GF-D8 (cell line): Measurements from ENCODE around the gene FSIP2.

Experiments used
- DNase-seq: peaks from one replicate; lab custom pipeline; 2025; lab: John Stamatoyannopoulos, UW

The FSIP2 gene

DNA sequence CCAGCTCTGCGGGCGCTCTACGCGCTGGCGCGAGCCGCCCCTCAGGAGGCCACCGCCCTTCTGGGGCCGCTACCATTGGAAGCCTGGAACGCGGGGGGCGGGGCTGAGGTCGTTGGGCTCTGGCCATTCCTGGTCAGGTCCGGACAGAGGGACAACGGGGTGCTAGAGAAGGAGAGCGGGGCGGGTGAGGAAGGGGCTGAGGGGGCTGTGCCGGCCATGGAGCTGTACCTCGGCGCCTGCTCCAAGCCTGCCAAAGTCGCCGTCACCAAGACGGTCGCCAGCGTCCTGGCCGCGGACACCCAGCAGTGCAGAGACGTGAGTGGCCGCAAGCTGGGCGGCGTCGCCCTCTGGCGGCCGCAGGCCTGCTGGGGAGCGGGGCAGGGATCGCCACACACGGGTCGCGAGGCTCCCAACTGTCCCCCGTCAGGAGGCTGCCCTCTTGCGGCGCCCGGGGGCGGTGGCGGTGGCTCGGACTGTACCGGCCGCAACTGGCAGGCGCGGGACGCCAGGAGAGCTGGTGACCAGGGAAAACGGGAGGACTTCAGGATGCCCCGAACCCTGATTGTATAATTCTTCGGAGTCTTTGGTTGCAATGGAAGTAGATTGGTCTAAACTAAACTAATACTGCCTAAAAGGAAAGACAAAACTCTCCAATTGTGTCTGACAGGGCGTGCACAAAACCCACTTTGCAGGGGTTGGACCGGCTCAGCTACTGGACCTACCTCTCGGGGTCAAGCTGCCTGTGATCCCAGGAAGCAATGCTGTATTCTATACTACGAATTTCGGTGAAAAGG lies at the start of gene FSIP2:
FSIP2 (plus strand) TSS at position 126 of the 794 bp plus-strand sequence; CDS start at position 217, 91 bp downstream.
- no peak for DNase-seq

DNA sequence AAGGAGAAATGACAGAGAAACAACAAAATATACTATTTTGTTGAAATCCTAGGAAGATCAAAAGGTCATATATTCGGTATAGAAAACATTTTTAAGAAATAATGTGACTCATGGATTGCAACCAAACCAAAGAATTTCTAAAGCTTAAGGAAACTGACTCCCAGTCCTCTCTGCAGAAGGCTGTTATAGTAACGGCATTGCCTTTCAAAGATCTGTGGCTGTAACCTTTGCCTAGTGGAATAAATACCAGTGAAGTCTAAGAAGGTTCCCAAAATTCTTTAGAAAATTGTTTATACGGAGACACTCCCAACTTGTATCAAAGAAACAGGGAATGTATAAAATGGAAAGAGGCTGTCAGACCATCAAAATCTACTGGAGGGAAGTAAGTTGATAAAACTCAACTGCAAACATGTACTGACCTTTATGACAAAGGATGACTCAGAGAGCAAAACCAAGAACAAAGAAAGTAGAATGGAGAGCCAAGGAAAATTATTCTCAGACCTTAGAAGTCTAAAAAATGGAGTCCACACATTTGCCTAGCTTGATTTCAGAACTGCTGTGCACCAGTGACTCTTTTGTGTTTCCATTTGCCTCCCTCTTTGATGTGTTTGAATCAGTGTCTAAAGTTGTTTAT lies 48.6 kb upstream of the FSIP2 start:
- DNase-seq = no peak

- DNase-seq = no peak
These were observed 42.8 kb upstream of the FSIP2 start for GRCh38 chr2:185695711-185696235.

DNA sequence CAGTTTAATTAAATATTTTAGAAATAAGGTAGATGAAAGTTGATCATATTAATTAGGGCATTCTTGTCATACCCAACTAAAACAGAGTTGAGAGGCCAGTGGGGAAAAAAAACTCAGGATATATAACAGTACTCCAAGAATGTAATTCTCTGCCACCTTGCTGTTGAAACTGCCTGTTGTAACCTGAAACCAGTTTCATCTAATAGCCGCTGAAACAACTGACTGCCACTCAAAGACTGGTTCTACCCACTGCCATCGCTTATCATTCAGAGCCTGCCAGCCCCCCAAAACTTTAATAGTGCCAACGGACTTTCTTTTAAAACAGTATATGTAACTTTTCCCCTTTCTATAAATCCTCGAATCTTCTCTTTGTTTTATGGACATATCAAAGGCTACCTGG lies 37.7 kb upstream of the FSIP2 start:
- DNase-seq = no peak

DNA sequence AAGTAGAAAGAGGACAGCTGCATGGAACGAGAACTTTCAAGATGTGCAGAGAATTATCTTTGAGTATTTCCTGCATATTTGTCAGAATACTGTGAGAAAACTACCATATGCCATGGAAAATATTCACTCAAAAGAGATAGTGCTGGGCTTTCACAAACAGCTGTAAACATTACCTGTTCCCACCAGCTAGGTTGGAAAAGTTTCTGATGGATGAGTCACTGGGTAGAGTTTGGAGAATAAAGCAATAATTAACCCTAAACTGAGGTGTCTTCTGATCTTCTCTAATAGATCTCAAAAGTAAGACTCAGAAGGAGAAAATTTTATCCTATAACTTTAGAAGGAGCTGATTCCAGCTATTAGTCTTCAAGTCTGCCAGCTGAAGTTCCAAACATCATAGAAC lies 3.9 kb upstream of the FSIP2 start:
- DNase-seq = no peak

- DNase-seq = no peak
These were observed 2.4 kb upstream of the FSIP2 start for GRCh38 chr2:185736210-185736609.

- no peak for DNase-seq
These were observed 7.6 kb downstream of the FSIP2 start for GRCh38 chr2:185745864-185746859.

DNA sequence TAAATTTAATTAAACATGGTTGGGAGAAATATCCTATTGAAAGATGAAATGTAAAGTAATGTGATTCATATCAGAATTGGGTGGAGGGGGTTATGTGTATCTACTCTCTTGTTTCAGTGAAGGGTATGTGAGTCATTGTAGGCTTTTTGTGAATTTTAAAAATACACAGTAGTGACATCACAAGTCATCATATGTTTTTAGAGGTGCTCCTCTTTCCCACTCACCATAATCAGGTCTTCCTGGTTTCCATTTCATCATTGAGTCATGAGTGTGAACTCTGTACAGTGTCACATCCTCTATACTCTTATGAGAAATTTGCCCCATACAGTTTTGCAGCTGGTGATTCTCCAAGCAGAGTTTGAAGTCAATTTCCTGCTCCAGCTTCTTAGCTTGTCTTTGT lies 18.8 kb downstream of the FSIP2 start:
- no peak for DNase-seq

DNA sequence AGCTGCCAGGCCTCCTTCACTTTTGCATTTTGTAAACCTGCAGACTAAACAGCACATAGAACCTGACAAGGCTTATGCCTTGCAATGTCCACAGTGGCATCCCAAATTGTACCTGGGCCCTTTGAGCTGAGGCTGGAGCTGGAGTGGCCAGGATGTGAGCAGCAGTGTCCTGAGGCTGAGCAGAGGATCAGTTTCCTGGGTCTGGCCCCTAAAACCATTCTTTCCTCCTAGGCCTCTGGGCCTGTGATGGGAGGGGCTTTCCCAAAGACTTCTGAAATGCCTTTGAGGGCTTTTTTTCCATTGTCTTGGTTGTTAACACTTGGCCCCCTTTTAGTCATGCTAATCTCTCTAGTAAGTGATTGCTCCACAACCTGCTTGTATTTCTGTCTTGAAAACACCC lies 32.8 kb downstream of the FSIP2 start:
- DNase-seq = no peak

GRCh38 chr2:185780890-185781289 lies 42.3 kb downstream of the FSIP2 start:
- DNase-seq = no peak

GRCh38 chr2:185782223-185782769 lies 43.7 kb downstream of the FSIP2 start:
- no peak for DNase-seq

GRCh38 chr2:185785156-185785555 lies 46.6 kb downstream of the FSIP2 start:
- no peak for DNase-seq

DNA sequence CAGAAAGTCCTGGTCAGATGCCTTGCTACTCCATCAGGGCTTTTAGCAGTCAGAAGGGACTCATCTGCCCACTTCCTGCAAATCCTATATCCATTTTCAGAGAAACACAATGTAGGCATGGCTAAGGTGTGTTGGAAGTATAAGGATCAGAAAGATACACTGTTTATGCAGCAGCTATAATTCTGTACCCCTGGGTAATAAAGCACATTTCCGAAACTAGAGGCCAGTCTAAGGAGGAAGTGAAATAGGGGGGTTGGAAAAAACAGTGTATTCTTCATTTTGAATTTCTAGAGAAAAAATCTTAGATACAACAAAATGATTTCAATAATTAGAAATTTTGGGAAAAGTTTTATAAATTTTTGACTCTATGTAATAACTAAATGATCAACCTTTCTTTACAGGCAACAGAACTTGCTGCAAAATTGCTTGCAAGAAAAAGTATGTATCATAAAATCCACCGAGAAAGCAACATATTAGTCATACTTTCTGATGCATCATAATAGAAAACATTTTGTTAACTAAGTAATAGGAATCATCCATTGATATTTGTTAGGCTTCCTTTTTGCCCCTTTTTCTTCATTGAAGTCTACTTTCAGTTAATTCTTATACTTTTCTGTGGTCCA lies 47.4 kb downstream of the FSIP2 start:
- DNase-seq = no peak

GRCh38 chr2:185787227-185788145 lies 48.9 kb downstream of the FSIP2 start:
- no peak for DNase-seq

DNA sequence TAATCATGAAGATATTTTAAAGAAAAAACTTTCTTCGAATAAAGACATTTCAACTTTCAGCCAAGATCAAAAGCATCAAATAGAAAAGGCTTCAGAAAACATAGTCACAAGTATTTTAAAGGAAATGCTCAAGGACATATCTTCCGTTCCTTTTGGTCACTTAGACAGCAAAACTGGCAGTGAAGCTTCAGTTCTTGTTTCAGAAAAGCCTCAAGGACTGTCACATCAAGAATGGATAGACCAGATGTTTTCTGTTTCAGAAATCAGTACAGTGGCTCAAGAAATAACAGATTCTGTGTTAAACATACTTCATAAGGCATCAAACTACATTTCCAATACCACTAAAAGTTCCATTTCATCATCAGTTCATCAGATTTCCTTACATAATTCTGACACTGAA lies 51.8 kb downstream of the FSIP2 start:
- no peak for DNase-seq

GRCh38 chr2:185793532-185794345 lies 55.1 kb downstream of the FSIP2 start:
- DNase-seq = no peak

DNA sequence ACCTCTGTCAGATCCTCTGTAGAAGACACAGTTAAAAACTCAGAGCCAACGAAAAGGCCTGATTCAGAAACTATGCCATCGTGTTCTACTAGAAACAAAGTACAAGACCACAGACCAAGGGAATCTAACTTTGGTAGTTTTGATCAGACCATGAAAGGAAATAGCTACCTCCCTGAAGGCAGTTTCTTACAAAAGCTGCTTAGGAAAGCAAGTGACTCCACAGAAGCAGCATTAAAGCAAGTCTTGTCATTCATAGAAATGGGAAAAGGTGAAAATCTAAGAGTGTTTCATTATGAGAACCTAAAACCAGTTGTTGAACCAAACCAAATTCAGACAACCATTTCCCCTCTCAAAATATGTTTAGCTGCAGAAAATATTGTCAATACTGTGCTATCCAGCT lies 58.2 kb downstream of the FSIP2 start:
- DNase-seq = no peak

DNA sequence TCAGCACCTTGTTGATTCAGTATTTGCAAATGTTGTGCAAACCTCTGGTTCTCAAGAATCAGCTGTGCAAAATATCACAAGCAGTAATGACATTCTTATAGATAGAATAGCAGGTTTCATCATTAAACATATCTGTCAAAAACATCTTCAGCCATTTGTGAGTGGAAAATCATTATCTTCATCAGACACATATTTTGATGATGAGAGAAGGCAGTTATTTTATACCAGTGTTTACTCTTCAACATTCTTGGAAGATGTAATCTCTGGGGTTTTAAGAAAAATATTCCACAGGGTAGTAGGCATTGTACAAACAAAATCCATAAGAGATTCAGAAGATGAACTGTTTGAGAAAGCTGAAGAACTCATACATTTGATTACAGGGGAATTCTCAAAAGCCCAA lies 64.3 kb downstream of the FSIP2 start:
- no peak for DNase-seq

GRCh38 chr2:185806783-185807182 lies 68.2 kb downstream of the FSIP2 start:
- DNase-seq = no peak
